Measurements from ENCODE around the gene CDCA3.

Gene CDCA3

DNA sequence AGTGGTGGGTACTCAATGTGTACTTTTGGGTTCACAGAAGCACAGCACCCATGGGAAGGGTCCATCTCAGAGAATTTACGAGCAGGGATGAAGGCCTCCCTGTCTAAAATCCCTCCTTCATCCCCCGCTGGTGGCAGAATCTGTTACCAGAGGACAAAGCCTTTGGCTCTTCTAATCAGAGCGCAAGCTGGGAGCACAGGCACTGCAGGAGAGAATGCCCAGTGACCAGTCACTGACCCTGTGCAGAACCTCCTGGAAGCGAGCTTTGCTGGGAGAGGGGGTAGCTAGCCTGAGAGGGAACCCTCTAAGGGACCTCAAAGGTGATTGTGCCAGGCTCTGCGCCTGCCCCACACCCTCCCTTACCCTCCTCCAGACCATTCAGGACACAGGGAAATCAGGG lies 30.9 kb downstream of the CDCA3 start:
- DNase-seq (ENCODE audit: low read depth in 2 of 2) = no peak

DNA sequence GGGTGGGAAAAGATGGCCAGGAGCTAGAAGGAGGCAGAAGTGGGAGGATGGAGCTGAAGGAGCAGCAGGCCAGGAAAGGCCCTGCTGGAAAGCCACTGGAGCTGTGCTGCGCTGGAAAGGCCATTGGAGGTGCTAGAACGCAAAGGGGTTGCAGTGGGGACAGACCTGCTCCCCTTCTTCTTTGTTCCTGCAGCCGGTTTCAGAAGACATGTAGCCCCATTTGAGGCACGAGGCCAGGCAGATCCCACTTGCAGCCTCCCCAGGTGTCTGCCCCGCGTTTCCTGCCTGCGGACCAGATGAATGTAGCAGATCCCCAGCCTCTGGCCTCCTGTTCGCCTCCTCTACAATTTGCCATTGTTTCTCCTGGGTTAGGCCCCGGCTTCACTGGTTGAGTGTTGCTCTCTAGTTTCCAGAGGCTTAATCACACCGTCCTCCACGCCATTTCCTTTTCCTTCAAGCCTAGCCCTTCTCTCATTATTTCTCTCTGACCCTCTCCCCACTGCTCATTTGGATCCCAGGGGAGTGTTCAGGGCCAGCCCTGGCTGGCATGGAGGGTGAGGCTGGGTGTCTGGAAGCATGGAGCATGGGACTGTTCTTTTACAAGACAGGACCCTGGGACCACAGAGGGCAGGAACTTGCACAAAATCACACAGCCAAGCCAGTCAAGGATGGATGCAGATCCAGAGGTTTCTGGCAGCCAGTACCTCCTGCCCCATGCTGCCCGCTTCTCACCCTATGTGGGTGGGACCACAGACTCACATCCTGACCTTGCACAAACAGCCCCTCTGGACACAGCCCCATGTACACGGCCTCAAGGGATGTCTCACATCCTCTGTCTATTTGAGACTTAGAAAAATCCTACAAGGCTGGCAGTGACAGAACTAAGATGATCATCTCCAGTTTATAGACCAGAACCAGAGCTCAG lies 31.7 kb downstream of the CDCA3 start:
- no peak for DNase-seq (ENCODE audit: low read depth in 2 of 2)

DNA sequence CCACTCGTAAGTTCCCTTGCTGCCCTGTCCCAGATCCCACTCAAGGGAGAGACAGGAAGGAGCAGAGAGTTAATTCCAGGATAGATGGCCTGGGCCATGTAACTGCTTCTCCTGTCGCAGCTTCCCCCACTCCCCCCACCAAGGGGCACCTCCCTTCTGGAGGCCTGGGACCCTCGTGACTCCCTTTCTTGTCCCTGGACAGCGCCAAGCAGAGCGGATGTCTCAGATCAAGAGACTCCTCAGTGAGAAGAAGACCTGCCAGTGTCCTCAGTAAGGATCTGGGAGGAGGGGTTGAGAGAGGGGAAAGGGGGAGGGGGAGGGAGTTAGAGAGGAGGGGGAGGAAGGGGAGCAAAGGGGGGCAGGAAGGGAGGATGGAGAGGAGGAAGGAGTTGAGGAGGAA lies 32.4 kb downstream of the CDCA3 start:
- no peak for DNase-seq (ENCODE audit: low read depth in 2 of 2)

DNA sequence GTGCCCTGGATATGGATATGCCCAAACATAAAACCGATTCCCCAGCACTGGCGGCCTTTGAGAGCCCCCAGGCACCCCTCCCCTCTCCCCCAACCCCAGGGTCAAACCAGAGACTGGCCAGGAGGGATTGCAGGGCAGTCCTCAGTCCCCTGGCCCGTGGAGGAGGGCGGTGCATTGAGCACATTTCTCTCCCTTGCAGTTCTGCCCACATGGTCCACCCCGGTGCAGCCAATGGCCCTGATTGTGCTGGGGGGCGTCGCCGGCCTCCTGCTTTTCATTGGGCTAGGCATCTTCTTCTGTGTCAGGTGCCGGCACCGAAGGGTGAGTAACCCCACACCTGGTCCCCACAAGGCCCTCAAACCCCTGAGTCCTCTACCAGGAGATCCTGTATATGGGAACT lies 32.9 kb downstream of the CDCA3 start:
- no peak for DNase-seq (ENCODE audit: low read depth in 2 of 2)

DNA sequence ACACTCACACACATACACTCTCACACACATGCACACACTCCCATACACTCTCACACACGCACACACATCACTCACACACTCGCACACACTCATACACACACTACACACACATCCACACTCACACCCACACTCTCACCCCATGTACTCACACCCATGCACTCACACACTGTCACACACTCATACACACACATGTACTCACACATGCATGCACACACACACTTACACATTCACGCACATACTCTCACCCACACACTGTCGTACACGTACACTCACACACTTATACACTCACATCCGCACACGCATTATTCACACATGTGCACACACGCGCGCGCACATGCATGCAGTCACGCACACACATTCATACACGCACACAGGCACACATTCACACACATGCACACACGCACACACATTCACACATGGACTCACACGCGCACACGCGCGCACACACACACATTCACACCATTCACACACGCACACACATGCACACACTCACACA lies 33.4 kb downstream of the CDCA3 start:
- no peak for DNase-seq (ENCODE audit: low read depth in 2 of 2)

DNA sequence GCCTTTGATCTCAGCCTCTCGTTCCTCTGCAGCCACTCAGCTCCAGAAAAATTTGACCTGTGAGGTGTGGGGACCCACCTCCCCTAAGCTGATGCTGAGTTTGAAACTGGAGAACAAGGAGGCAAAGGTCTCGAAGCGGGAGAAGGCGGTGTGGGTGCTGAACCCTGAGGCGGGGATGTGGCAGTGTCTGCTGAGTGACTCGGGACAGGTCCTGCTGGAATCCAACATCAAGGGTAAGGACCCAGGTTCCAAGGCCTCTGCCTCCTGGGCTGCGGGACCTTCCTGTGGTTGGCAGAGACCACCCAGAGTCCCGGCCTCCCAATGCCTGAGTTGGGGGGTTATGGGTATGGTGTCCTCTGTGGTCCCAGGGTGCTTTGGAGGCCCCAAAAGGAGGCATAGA lies 34.0 kb downstream of the CDCA3 start:
- no peak for DNase-seq (ENCODE audit: low read depth in 2 of 2)

DNA sequence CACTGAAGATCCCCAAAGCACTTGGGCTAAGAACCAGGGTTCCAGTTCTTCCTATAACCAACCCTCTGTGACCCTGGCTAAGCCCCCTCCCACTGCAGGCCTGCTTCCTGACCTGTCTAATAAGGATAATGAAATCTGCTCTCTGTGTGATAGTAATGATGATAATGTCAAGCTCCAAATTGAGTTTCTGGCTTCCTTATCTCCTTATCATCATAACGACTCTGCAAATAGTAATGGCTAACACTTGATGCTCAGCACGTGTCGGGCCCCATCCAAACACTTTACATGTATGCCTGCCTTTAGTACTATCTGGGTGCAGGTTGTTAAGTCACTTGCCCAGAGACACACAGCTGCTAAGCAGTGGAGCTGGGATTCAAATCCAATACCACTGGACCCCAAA lies 34.5 kb downstream of the CDCA3 start:
- DNase-seq (ENCODE audit: low read depth in 2 of 2) = no peak

DNA sequence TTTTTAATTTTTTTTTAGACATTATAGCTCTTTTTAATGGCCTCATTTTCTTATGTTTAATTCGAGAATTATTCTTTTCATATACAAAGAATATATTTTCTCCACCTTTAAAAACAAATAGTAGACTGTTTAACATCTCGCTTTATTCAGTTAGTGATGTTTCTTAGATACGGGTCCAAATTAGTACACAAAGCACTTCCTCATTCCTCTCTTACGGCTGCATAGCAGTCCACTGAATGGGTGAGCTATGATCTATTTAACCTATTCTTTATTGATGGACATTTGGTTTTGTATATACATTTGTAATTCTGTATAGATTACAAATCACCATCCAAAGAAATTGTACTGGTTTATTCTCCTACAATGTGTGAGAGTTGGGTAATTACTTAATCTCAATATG lies 37.7 kb downstream of the CDCA3 start:
- no peak for DNase-seq (ENCODE audit: low read depth in 2 of 2)

DNA sequence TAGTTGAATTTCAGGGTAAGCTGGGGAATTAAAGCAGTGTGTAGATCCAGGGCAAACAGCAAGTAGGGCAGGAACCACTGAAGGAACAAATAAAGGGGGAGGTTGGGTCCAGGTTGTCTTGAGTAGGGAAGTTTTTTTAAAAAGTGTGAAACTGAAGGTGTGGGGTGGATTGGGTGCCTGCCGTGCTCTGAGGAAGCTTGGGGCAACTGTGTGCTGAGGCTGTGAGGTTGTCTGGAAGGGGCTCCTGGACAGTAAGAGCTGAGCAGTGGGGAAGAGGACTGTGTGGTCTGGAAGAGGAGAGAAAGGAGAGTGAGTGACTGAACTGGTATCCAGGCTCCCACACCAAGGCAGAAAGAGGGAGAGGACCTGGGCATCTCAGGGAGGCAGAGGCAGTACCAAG lies 40.3 kb downstream of the CDCA3 start:
- DNase-seq (ENCODE audit: low read depth in 2 of 2) = no peak

DNA sequence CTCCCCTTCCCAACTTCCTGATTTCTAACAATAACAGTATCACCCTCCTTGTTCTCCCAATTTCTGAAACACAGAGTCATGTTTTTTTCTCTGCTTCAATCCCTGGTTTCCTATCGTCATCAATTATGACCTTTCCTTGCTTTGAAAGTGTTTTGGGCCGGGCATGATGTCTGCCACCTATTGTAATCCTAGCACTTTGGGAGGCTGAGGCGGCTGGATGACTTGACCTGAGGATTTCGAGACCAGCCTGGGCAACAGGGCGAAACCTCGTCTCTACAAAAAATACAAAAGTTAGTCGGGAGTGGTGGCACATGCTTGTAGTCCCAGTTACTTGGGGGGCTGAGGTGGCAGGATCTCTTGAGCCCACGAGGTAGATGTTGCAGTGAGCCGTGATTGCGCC lies 42.0 kb downstream of the CDCA3 start:
- DNase-seq (ENCODE audit: low read depth in 2 of 2) = no peak

DNA sequence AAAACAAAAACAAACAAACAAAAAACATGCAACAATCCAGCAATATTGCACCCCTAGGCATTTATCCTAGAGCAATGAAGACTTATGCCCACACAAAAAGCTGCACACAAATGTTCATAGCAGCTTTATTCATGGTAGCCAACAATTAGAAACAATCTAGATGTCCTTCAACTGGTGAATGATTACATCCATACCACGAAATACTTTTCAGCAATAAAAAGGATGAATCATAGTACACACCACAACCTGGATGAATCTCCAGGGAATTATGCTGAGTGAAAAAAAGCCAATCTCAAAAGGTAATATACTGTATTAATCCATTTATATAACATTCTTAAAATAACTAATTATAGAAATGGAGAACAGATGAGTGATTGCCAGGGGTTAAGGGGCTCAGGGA lies 43.9 kb downstream of the CDCA3 start:
- no peak for DNase-seq (ENCODE audit: low read depth in 2 of 2)

DNA sequence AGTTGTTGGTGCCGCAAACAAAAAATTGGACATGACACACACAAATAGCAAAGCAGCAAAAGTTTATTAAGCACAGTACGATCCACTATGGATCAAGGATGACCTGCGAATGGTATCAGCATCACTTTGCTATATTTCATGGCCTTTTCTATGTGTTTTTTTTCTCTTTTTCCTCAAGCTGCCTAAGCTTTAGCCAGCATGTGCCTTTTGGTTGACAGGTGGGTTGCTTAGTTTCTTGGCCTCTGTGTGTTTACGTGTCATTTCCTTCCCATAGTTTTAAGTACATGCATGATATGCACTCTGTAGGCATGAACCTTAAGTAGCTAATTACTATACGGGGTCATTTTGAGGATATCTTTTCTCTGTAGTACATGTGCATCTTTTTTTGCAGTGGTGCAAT lies 51.9 kb downstream of the CDCA3 start:
- DNase-seq (ENCODE audit: low read depth in 2 of 2) = no peak

Data from stimulated activated CD8-positive, alpha-beta memory T cell treated with anti-CD3 and anti-CD28 coated beads, Interleukin-2, amount 100 ng/mL, for 1 hour (primary cell).